ENCODE measurements around the gene STKLD1.
"Not testable (repeated sequence)": the region's sequence is repeated elsewhere in the genome, so short reads cannot be mapped to it uniquely, and the experiment has no call there.

The STKLD1 gene

GRCh38 chr9:133451865-133452264, 75.7 kb downstream of the STKLD1 start:
- DNase-seq: not testable (repeated sequence)

- no peak for DNase-seq
Observed at GRCh38 chr9:133452562-133452961, 76.4 kb downstream of the STKLD1 start.

GRCh38 chr9:133453651-133454050, 77.5 kb downstream of the STKLD1 start:
- no peak for DNase-seq

DNA sequence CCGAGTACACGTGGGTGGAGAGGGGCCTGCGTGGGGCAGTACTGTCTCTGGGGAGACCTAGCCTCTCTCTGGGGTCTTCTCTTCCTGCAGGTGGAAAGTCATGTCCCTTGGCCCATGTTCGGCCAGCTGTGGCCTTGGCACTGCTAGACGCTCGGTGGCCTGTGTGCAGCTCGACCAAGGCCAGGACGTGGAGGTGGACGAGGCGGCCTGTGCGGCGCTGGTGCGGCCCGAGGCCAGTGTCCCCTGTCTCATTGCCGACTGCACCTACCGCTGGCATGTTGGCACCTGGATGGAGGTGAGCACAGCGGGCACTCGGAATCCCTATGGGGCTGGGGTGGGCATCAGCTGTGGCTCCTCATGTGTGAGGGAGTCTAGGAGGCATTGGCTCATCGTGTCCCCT, 78.2 kb downstream of the STKLD1 start:
- DNase-seq: no peak

DNA sequence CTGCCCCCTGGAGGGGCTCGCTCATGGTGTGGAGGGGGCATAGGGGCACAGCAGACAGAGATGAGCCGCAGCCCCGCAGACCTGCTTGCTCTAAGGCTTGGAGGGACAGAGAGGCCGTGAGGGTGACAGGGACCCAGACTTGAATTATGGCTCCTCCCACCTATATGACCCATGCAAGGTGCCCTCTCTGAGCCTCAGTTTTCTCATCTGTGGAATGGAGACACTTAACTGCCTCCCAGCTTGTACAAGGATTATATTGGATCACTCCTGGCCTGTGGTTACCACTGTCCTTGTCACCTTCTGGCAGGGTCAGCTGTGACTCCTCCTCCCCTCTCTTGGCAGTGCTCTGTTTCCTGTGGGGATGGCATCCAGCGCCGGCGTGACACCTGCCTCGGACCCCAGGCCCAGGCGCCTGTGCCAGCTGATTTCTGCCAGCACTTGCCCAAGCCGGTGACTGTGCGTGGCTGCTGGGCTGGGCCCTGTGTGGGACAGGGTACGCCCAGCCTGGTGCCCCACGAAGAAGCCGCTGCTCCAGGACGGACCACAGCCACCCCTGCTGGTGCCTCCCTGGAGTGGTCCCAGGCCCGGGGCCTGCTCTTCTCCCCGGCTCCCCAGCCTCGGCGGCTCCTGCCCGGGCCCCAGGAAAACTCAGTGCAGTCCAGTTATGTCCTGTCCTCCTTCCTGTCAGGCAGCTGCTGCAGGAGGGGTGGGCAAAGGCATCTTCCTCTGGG, 78.9 kb downstream of the STKLD1 start:
- DNase-seq: no peak
